ENCODE measurements around the gene TMEM151B. TPM values are rescaled to one million over a fixed set of nuclear protein-coding genes. Genes with fewer than 3 reads are reported as not detected.

TMEM151B gene
- total and polyA plus RNA-seq, 2 of the 13 experiments (the other 11 are each of a cell fraction or from before 2014, with no cell fraction given): not detected

GRCh38 chr6:44304282-44305199 is 34.3 kb downstream of the TMEM151B start (continued):
- no peak for TF ChIP-seq IRF2 (CRISPR knock-in tag; IDR thresholded peaks at IDR 0.05)
- TF ChIP-seq CEBPZ (IDR thresholded peaks at IDR 0.05; ENCODE audit: low read length): no peak
- TF ChIP-seq SOX5 (CRISPR knock-in tag; IDR thresholded peaks at IDR 0.05; ENCODE audit: borderline replicate concordance): no peak
- TF ChIP-seq ZNF687 (CRISPR knock-in tag; IDR thresholded peaks at IDR 0.05): peak; percentile 60
- no peak for TF ChIP-seq ZNF326 (CRISPR knock-in tag; IDR thresholded peaks at IDR 0.05; ENCODE audit: borderline replicate concordance)
- TF ChIP-seq ZNF101 (CRISPR knock-in tag; IDR thresholded peaks at IDR 0.05; ENCODE audit: borderline replicate concordance, low read depth): no peak
- TF ChIP-seq ZNF784 (CRISPR knock-in tag; IDR thresholded peaks at IDR 0.05; ENCODE audit: borderline replicate concordance): no peak
- no peak for TF ChIP-seq ARNT (IDR thresholded peaks at IDR 0.05)
- no peak for TF ChIP-seq MXD4 (CRISPR knock-in tag; IDR thresholded peaks at IDR 0.05)
- no peak for TF ChIP-seq ATF2 (CRISPR knock-in tag; IDR thresholded peaks at IDR 0.05)
- no peak for TF ChIP-seq ZNF367 (CRISPR knock-in tag; IDR thresholded peaks at IDR 0.05; ENCODE audit: borderline replicate concordance)
- no peak for TF ChIP-seq CREB3 (CRISPR knock-in tag; IDR thresholded peaks at IDR 0.05)
- 0 out of 2 replicates have a peak, but pooled peaks have one; percentile 37 for TF ChIP-seq HBP1 (CRISPR knock-in tag; IDR thresholded peaks at IDR 0.05; ENCODE audit: low read depth)
- TF ChIP-seq SAFB2 (CRISPR knock-in tag; IDR thresholded peaks at IDR 0.05; ENCODE audit: borderline replicate concordance, low read depth): 0 out of 2 replicates have a peak, but pooled peaks have one; percentile 40
- 0 out of 2 replicates have a peak, but pooled peaks have one; percentile 58 for TF ChIP-seq HNRNPL (IDR thresholded peaks at IDR 0.05; ENCODE audit: low read depth, low read length)

Data from HepG2 (cell line).